ENCODE measurements around the gene CDH10. TPM values are rescaled to one million over a fixed set of nuclear protein-coding genes. Genes with fewer than 3 reads are reported as not detected.

The CDH10 gene
- total and polyA plus RNA-seq, 2 of the 13 experiments (the other 11 are each of a cell fraction or from before 2014, with no cell fraction given) = 0.01 to 0.04 TPM

DNA sequence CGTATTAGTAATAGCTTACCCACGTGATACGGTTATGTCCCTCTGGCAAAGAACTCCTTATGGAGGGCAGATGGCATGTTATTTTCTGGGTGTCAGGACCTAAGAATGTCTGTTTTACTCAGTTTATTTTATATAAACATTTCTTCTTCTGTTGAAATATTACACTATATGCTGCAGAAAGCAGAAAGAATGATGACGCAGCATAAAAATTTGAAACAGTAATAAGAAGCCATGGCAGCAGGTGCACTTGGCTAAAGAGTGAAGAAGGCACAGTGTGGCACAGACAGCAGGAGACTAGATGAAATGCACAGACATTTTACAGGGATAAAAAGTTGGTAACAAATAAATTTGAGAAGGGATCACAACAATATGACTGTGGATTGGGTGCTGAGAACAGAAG is 46.3 kb upstream of the CDH10 start:
- no peaks in the 10 kb centered on the region for H3K79me2 ChIP-seq (ENCODE audit: insufficient read depth, low read length)
- BruUV-seq (replicated peaks) = no TSS peak
- no peak overlapping the region for H3K4me3 ChIP-seq (replicated peaks in 1 of 3; ENCODE audit: insufficient read depth in 1 of 3, low read depth in 2 of 3, low read length in 3 of 3)
- H3K4me1 ChIP-seq (ENCODE audit: insufficient read depth, low read length) = no peaks in the 10 kb centered on the region
- H2AFZ ChIP-seq (ENCODE audit: low read length) = no peak overlapping the region
- in situ Hi-C loops (cut with HindIII; ENCODE audit: extremely low pct_ligation_motif_present, low pct_unique_long_range_greater_than_20kb) (no loop called here), intact Hi-C loops (cut with micrococcal nuclease; ENCODE audit: unreplicated experiment) (no loop called here)
- H3K9ac ChIP-seq (ENCODE audit: insufficient read depth, low read depth, low read length) = no peak overlapping the region
- no peak overlapping the region for H3K4me2 ChIP-seq (ENCODE audit: low read depth, low read length)
- peaks cover 87% of the 10 kb centered on the region for H3K9me3 ChIP-seq (ENCODE audit: low read length)
- DNase-seq (ENCODE audit: low spot score) (no peak), FAIRE-seq (no peak), ATAC-seq (no peak)
- TF ChIP-seq MAFF (IDR thresholded peaks at IDR 0.05; ENCODE audit: low read depth, low read length) = peak; percentile 90
- peak; percentile 82 to 92 for TF ChIP-seq MAFK (conservative IDR thresholded peaks at IDR 0.05 in 1 of 2, IDR thresholded peaks at IDR 0.05 in 1 of 2; ENCODE audit: low read length in 2 of 2)
- no peak for TF ChIP-seq NAIF1 (CRISPR knock-in tag; IDR thresholded peaks at IDR 0.05; ENCODE audit: borderline replicate concordance)
- H4K20me1 ChIP-seq (ENCODE audit: insufficient read depth, low read length) = no peaks in the 10 kb centered on the region
- H3K27me3 ChIP-seq (ENCODE audit: control insufficient read depth in 1 of 2, insufficient read depth in 2 of 2, low read length in 2 of 2) = no peaks in the 10 kb centered on the region
- H3K27ac ChIP-seq (ENCODE audit: extremely low read length, insufficient read depth, low read length) = no peak overlapping the region
- 55% methylated on average over 4 of the region's 4 CpGs for WGBS (ENCODE audit: low lambda C conversion rate)
- POLR2A ChIA-PET = no interaction called here
- no peaks in the 10 kb centered on the region for H3K36me3 ChIP-seq (replicated peaks in 1 of 2; ENCODE audit: control insufficient read depth in 1 of 2, insufficient read depth in 2 of 2, low read length in 2 of 2)
- CTCF ChIA-PET (ENCODE audit: low intra/inter-chr PET ratio, low total read pairs) = no interaction called here

- POLR2A ChIA-PET = no interaction called here
- no peak for TF ChIP-seq ZNF333 (CRISPR knock-in tag; IDR thresholded peaks at IDR 0.05; ENCODE audit: borderline replicate concordance)
- no peak for TF ChIP-seq HOXA3 (CRISPR knock-in tag; IDR thresholded peaks at IDR 0.05)
- TF ChIP-seq U2AF1 (optimal IDR thresholded peaks at IDR 0.05; ENCODE audit: low read depth, low read length) = no peak
- TF ChIP-seq, protein P1, sequence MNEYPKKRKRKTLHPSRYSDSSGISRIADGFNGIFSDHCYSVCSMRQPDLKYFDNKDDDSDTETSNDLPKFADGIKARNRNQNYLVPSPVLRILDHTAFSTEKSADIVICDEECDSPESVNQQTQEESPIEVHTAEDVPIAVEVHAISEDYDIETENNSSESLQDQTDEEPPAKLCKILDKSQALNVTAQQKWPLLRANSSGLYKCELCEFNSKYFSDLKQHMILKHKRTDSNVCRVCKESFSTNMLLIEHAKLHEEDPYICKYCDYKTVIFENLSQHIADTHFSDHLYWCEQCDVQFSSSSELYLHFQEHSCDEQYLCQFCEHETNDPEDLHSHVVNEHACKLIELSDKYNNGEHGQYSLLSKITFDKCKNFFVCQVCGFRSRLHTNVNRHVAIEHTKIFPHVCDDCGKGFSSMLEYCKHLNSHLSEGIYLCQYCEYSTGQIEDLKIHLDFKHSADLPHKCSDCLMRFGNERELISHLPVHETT (CRISPR knock-in tag; conservative IDR thresholded peaks at IDR 0.05) = no peak
- no peak for TF ChIP-seq KDM1A (CRISPR knock-in tag; IDR thresholded peaks at IDR 0.05)
- no peak for TF ChIP-seq KAT2B (IDR thresholded peaks at IDR 0.05; ENCODE audit: borderline replicate concordance, low read depth, low read length)
- TF ChIP-seq ZFX (CRISPR knock-in tag; IDR thresholded peaks at IDR 0.05; ENCODE audit: low read depth) = no peak
- TF ChIP-seq, protein P2, sequence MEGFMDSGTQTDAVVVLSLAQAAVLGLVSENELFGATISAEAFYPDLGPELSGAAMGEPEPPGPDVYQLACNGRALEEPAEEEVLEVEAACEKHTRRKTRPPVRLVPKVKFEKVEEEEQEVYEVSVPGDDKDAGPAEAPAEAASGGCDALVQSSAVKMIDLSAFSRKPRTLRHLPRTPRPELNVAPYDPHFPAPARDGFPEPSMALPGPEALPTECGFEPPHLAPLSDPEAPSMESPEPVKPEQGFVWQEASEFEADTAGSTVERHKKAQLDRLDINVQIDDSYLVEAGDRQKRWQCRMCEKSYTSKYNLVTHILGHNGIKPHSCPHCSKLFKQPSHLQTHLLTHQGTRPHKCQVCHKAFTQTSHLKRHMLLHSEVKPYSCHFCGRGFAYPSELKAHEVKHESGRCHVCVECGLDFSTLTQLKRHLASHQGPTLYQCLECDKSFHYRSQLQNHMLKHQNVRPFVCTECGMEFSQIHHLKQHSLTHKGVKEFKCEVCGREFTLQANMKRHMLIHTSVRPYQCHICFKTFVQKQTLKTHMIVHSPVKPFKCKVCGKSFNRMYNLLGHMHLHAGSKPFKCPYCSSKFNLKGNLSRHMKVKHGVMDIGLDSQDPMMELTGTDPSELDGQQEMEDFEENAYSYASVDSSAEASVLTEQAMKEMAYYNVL (CRISPR knock-in tag; IDR thresholded peaks at IDR 0.05; ENCODE audit: borderline replicate concordance) = no peak
- no peak for TF ChIP-seq HMG20A (CRISPR knock-in tag; IDR thresholded peaks at IDR 0.05; ENCODE audit: borderline replicate concordance)
- TF ChIP-seq, protein P3, sequence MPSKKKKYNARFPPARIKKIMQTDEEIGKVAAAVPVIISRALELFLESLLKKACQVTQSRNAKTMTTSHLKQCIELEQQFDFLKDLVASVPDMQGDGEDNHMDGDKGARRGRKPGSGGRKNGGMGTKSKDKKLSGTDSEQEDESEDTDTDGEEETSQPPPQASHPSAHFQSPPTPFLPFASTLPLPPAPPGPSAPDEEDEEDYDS (CRISPR knock-in tag; IDR thresholded peaks at IDR 0.05) = no peak
- no peak for TF ChIP-seq LBX2 (CRISPR knock-in tag; IDR thresholded peaks at IDR 0.05; ENCODE audit: borderline replicate concordance)
- no TSS peak for BruUV-seq (replicated peaks)
- no peaks in the 10 kb centered on the region for H3K79me2 ChIP-seq (ENCODE audit: insufficient read depth, low read length)
- no peak for ATAC-seq
- intact Hi-C loops (cut with micrococcal nuclease; ENCODE audit: unreplicated experiment) (no loop called here), in situ Hi-C loops (cut with HindIII; ENCODE audit: extremely low pct_ligation_motif_present, low pct_unique_long_range_greater_than_20kb) (no loop called here)
- DNase-seq (ENCODE audit: low spot score) = no peak
- H3K4me1 ChIP-seq (ENCODE audit: insufficient read depth, low read length) = no peaks in the 10 kb centered on the region
- H3K4me2 ChIP-seq (ENCODE audit: low read depth, low read length) = no peak overlapping the region
- WGBS (ENCODE audit: low lambda C conversion rate) = 3% methylated on average over 1 of the region's 1 CpG
- no peak overlapping the region for H3K27ac ChIP-seq (ENCODE audit: extremely low read length, insufficient read depth, low read length)
- H4K20me1 ChIP-seq (ENCODE audit: insufficient read depth, low read length) = no peaks in the 10 kb centered on the region
- H3K9ac ChIP-seq (ENCODE audit: insufficient read depth, low read depth, low read length) = no peak overlapping the region
- FAIRE-seq = no peak
- H2AFZ ChIP-seq (ENCODE audit: low read length) = no peak overlapping the region
- CTCF ChIA-PET (ENCODE audit: low intra/inter-chr PET ratio, low total read pairs) = no interaction called here
- no peaks in the 10 kb centered on the region for H3K27me3 ChIP-seq (ENCODE audit: control insufficient read depth in 1 of 2, insufficient read depth in 2 of 2, low read length in 2 of 2)
- H3K36me3 ChIP-seq (replicated peaks in 1 of 2; ENCODE audit: control insufficient read depth in 1 of 2, insufficient read depth in 2 of 2, low read length in 2 of 2) = no peaks in the 10 kb centered on the region
- H3K9me3 ChIP-seq (ENCODE audit: low read length) = peaks cover 47% of the 10 kb centered on the region
- no peak overlapping the region for H3K4me3 ChIP-seq (replicated peaks in 1 of 3; ENCODE audit: insufficient read depth in 1 of 3, low read depth in 2 of 3, low read length in 3 of 3)
Measured at GRCh38 chr5:24681106-24681505, 36.3 kb upstream of the CDH10 start.

All from HepG2 (cell line).